GM12892 (cell line): Measurements from ENCODE around the gene TMEM260.

ENCODE experiments used
- POLR2A ChIP-seq: IDR thresholded peaks from 2 replicates; pipeline ENCODE4 v1.6.1; 2011; ENCODE audit warnings: low read depth, low read length, control low read depth
- TAF1 ChIP-seq: IDR thresholded peaks from 2 replicates; pipeline ENCODE4 v1.6.1; 2011; ENCODE audit warnings: low read depth, mild to moderate bottlenecking, control low read depth, low read length, borderline replicate concordance

- TF ChIP-seq TAF1: no peak
- TF ChIP-seq POLR2A: no peak
Observed at GRCh38 chr14:56532546-56532945, 47.1 kb upstream of the TMEM260 start.
